Effector CD8-positive, alpha-beta T cell (primary cell): ENCODE results near the gene PDZD4.
A peak's percentile ranks its signal among the peaks of the same experiment; 100 is the strongest.

Source experiments
- DNase-seq: peaks from one replicate; lab custom pipeline; 2025; lab: John Stamatoyannopoulos, UW

The PDZD4 gene

GRCh38 chrX:153772316-153773217, 57.8 kb downstream of the PDZD4 start:
- no peak for DNase-seq

GRCh38 chrX:153771415-153772315, 58.7 kb downstream of the PDZD4 start:
- no peak for DNase-seq

DNA sequence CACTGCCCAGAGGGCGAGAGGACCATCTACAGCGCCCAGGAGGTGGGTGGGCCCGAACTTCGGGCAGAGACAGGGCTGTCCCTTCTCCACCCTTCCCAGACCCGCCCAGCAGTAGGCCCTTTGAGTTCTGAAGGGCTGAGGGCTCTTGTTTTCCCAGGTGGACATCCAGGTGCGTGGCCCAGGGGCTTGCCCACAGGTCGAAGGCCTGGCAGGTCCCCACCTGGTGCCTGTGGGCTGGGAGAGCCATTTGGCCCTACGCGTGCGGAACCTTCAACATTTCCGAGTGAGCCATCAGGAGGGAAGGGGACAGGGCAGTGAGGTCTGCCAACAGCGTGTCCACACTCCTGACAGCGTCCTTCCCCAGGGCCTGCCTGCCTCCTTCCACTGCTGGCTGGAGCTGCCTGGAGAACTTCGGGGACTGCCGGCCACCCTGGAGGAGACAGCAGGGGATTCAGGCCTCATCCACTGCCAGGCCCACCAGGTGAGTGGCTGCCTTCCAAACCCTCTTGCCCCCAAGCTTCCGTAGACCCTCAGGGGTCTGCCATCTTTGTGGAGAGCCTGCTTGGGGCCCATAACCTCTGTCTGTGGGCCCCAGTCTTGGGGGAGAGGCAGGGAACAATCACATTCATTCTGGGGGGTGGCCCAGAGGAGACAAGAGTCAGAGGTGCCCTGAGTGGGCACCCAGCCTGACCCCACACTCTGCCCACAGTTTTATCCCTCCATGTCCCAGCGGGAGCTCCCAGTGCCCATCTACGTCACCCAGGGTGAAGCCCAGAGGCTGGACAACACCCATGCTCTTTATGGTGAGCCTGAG, 59.5 kb downstream of the PDZD4 start:
- no peak for DNase-seq

- no peak for DNase-seq
These were observed 60.3 kb downstream of the PDZD4 start for GRCh38 chrX:153769865-153770600.

- no peak for DNase-seq
These were observed 61.0 kb downstream of the PDZD4 start for GRCh38 chrX:153769158-153769864.

GRCh38 chrX:153768311-153769157, 61.8 kb downstream of the PDZD4 start:
- no peak for DNase-seq

GRCh38 chrX:153767674-153768055, 62.7 kb downstream of the PDZD4 start:
- DNase-seq = no peak

DNA sequence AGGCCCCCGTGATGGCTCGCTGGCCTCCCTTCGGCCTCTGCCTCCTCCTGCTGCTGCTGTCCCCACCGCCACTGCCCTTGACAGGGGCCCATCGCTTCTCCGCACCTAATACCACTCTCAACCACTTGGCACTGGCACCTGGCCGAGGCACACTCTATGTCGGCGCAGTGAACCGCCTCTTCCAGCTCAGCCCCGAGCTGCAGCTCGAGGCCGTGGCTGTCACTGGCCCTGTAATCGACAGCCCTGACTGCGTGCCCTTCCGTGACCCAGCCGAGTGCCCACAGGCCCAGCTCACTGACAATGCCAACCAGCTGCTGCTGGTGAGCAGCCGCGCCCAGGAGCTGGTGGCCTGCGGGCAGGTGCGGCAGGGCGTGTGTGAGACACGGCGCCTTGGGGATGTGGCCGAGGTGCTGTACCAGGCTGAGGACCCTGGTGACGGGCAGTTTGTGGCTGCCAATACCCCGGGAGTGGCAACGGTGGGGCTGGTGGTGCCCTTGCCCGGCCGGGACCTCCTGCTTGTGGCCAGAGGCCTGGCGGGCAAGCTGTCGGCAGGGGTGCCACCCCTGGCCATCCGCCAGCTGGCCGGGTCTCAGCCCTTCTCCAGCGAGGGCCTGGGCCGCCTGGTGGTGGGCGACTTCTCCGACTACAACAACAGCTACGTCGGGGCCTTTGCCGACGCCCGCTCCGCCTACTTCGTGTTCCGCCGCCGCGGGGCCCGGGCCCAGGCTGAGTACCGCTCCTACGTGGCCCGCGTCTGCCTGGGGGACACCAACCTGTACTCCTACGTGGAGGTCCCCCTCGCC, 63.3 kb downstream of the PDZD4 start:
- DNase-seq = no peak

DNA sequence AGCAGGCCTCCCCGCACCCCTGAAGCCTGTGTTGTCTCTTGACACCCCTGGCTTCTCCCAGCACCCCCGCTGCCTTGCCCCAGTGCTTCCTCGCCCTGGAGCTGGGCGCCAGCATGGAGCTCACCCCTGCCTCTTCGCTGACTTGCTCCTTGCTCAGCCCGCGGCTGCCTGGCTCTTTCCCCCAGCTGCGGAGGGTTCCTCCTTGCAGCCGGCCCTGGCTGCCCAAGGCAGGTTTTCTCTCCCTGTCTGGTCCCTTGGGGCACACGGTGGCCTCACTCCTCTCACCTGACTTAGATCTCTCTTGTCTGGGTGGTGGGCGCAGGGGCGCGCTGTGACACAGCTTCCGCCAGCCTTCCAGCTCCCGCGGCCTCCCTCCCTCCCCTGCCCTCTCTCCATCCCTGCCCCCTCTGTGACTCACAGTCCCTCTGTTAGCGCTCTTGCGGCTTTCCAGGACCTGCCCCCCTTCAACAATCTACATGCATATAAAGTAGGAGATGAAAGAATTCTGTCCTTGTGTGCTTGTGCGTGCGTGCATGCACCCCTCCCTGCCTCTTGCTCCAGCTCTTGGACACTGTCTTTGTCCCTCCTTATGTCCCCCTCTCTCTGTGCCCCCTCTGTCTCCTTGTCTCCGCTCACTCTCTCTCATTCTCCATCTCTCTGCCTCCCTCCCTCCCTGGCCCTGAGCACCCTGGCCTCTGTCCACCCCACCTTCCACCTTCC, 64.1 kb downstream of the PDZD4 start:
- DNase-seq = no peak

DNA sequence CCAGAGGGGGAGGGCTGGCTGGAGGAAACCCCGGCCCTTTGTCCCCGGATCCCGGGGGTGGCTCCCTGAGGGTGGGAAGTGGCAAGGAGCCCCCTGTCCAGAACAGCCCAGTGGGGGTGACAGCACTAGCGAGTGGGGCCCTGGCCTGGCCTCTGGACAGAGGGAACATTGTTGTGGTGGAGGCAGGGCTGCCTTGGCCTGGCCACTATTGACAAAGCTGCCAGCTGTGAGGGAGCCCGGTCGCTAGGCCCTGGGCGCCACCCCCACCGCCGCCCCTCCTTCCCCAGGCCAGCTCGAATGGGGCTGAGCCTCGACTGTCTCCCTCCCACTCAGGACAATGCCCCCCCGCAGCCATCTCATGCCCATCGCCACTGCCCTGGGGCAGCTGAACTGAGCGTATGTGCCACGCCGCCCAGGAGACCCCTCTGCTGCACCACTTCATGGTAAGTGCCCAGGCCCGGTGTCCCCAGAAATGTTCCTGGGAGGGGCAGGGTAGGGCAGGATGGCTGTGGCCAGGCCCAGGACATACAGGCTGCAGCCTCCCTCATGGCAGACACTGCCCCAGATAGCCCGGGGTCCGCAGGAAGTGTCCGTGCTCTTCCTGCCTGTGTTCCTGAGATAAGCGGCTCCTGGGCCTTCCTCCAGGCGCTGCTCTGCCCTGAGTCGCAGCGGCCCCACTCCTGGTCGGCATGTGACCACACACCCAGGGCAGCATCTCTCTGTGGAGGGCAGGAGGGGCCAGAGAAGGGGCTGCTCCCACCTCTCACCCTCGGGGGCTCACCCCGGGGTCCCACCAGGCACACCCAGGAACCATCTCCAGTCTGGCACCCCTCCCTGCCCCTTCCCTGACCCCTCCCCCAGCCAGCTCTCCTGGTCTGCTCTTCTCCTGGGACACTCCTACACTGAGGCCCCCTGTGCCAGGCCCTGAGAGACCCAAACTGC, 64.9 kb downstream of the PDZD4 start:
- no peak for DNase-seq

GRCh38 chrX:153764786-153765137, 65.6 kb downstream of the PDZD4 start:
- no peak for DNase-seq

DNA sequence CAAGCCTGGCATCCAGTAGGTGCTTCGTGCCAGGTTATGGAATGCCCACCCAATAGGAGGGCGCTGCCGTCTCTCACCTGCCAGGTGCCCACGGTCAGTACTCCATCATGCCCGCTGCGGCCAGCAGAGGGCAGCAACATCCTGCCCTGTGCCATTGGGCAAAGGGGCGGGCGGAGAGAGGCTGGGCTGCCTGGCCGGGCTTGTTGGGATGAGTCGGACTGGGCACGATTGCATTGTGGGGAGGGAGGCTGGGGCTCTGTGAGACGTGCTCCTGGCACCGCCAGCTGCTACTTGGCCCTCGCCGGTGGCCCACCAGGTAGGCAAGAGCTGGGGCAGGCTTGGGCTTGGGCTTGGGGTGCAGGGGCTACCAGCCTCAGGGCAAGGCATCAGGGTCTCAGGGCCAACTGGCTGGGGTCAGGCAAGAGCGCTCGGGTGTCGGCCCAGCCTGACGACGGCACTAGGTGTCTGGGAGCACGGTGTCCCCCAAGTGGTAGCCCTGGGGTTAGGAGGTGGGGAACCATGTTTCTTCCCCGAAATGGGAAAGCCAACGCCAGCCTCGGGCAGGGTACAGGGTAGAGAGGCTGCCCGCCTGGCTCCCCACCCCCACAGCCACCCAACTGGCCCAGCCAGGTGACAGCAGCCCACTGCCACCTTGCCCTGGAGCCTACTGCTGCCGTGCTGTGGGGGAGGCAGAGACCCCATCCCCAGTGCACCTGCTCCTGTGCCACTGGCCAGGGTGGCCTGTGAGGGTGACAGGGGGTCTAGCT, 66.2 kb downstream of the PDZD4 start, which contains the start of gene PLXNB3:
Gene PLXNB3, plus strand, starts transcription at position 261 of the 767 bp plus-strand sequence. CDS start 1,287 bp downstream, outside the sequence.
- peak; percentile 68 for DNase-seq

DNA sequence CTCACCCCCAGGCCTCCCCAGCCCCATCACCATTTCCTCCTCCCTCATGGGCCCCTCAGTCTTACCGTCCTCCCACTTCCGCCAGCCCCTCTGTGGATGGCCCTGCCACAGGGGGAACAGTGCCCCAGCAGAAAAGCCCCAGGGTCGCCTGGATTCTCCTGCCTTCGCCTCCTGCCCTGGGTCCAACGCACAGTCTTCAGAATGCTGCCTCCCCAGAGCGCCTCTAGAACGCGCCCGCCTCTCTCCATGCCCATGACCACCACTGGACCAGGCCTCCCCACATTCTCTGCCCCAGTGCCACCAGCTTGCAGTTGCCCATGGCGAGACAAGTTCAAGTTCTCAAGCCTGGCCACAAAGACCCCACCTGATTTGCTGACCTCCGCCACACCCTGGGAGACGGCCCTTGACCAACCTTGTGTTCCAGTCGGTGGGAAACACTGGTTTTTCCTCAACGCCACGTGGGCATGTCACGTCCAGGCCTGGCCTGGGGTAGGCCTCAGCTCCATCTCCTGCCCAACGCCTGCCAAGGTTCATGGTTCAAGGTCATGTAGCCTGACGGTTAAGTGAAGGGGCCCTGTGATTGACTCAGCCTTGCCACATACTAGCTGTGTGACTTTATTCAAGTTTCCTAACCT, 66.9 kb downstream of the PDZD4 start:
- DNase-seq = no peak

DNA sequence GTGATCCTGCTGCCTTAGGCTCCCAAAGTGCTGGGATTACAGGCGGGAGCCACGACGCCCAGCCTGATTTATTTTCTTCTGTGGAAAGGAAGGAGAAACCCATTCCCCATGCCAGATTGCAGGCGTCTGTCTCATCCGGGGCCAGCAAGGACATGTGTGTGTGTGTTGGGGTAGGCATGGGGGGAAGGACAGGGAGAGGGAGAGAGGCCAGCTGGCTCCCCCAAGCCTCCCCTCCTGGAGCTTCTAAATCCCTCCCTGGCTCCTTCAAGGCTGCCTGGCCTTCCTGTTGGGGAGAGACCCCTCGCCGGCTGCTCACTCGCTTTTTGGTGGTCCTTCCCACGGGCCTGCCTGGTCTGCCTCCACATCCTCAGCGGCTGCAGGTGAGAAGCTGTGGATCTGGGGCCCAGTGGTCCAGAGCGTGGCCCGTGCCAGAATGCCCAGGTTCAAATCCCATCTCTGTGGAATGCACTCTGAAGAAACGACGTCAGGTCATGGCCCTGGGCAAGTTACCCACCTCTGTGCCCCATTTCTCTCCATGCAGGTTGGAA, 67.6 kb downstream of the PDZD4 start:
- no peak for DNase-seq

DNA sequence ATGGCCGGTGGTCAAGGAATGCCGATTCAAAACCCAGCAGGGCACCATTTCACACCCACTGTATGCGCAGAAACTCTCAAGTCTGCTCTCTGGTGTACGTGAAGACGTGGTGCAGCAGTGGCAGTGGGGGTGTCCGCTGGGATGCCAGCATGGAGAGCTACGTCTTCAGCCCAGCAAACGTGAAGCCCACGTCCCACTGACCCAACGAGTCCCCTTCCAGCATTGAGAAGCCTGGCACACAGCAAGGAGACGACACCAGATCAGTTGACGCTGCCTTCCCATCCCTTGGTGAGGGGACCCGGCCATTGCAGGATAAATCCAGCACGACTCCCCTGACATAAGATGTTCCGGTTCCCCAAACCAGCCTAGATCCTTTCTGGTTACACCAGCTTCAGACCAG, 68.5 kb downstream of the PDZD4 start:
- DNase-seq = no peak
